ENCODE results near the gene NBAS.

Gene NBAS

GRCh38 chr2:15159206-15159605 is 401.9 kb downstream of the NBAS start:
- TF ChIP-seq CTCF (IDR thresholded peaks at IDR 0.05; ENCODE audit: control insufficient read depth, extremely low read depth, insufficient read depth): no peak
- H3K4me3 ChIP-seq (ENCODE audit: low read depth, low read length): no peak overlapping the region
- DNase-seq (ENCODE audit: low read depth): no peak

- no peak for DNase-seq (ENCODE audit: low read depth)
- no peak for TF ChIP-seq CTCF (IDR thresholded peaks at IDR 0.05; ENCODE audit: control insufficient read depth, extremely low read depth, insufficient read depth)
- no peak overlapping the region for H3K4me3 ChIP-seq (ENCODE audit: low read depth, low read length)
Measured at GRCh38 chr2:15158532-15158931, 402.6 kb downstream of the NBAS start.

GRCh38 chr2:15158100-15158499 is 403.0 kb downstream of the NBAS start:
- H3K4me3 ChIP-seq (ENCODE audit: low read depth, low read length): no peak overlapping the region
- DNase-seq (ENCODE audit: low read depth): no peak
- no peak for TF ChIP-seq CTCF (IDR thresholded peaks at IDR 0.05; ENCODE audit: control insufficient read depth, extremely low read depth, insufficient read depth)

- no peak for TF ChIP-seq CTCF (IDR thresholded peaks at IDR 0.05; ENCODE audit: control insufficient read depth, extremely low read depth, insufficient read depth)
- no peak overlapping the region for H3K4me3 ChIP-seq (ENCODE audit: low read depth, low read length)
- no peak for DNase-seq (ENCODE audit: low read depth)
Measured at GRCh38 chr2:15155959-15156574, 405.1 kb downstream of the NBAS start.

GRCh38 chr2:15154297-15154696 is 406.8 kb downstream of the NBAS start:
- no peak for TF ChIP-seq CTCF (IDR thresholded peaks at IDR 0.05; ENCODE audit: control insufficient read depth, extremely low read depth, insufficient read depth)
- DNase-seq (ENCODE audit: low read depth): no peak

GRCh38 chr2:15152382-15152781 is 408.8 kb downstream of the NBAS start:
- no peak for TF ChIP-seq CTCF (IDR thresholded peaks at IDR 0.05; ENCODE audit: control insufficient read depth, extremely low read depth, insufficient read depth)
- DNase-seq (ENCODE audit: low read depth): no peak

More at GRCh38 chr2:15154297-15154696, 406.8 kb downstream of the NBAS start:
- no peak overlapping the region for H3K4me3 ChIP-seq (ENCODE audit: low read depth, low read length)

GRCh38 chr2:15149063-15149462 is 412.1 kb downstream of the NBAS start:
- DNase-seq (ENCODE audit: low read depth): no peak
- no peak for TF ChIP-seq CTCF (IDR thresholded peaks at IDR 0.05; ENCODE audit: control insufficient read depth, extremely low read depth, insufficient read depth)
- H3K4me3 ChIP-seq (ENCODE audit: low read depth, low read length): no peak overlapping the region

More at GRCh38 chr2:15152382-15152781, 408.8 kb downstream of the NBAS start:
- no peak overlapping the region for H3K4me3 ChIP-seq (ENCODE audit: low read depth, low read length)
